NCI-H1048 (cell line): Measurements from ENCODE around the gene CLPSL2.

Experiments
- DNase-seq: peaks from one replicate; lab custom pipeline; 2025; lab: John Stamatoyannopoulos, UW

The CLPSL2 gene

DNA sequence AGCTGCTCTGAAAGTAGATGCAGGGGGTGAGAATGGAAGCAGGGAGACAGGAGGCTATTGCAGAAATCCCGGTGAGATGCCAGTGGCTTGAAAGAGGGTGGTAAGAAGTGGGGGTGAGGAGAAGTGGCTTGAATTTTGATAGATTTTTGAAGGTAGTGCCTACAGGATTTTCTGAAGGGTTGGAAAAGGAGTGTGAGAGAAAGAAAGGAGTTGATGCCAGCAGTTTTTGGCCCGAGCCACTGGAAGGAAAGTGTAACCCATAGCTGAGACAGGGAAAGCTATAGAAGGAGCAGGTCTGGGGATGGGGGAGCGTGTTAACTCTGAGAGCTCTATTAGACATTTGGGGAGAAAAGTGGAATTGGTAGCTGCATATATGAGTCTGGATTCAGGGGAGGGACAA is 29.9 kb upstream of the CLPSL2 start:
- DNase-seq, result no peak

DNA sequence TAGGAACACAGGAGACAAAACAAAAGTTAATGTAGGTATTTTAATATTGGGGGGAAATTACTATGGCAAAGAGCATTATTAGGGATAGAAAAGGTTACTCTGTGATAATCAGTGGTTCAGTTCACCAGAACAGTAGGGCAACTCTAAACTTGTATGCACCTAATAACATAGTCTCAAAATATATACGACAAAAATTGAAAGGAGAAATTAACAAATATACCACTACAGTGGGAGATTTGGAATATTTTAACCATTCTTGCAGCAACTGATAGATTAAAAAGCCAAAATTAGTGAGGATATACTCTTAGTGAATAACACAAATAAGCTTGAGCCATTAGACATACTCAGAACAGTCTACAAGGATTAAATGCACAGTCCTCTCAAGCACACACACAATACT is 28.5 kb upstream of the CLPSL2 start:
- no peak for DNase-seq

DNA sequence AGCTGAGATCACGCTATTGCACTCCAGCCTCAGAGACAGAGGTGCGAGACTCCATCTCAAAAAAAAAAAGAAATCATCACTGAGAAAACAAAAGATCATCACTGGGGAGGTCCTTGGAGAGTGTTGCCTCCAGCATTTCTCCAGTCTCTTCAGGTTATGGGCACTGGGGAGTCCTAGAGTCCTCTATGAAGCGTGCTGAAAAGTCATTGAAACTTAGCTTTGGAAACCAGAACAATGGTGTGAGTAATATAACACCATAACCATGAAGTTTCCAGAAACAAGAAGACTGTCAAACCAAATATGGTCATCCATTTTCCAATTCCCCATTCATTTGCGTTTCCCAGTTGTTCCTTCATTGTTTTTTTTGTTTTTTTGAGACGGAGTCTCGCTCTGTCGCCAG is 25.8 kb upstream of the CLPSL2 start:
- DNase-seq, result no peak

DNA sequence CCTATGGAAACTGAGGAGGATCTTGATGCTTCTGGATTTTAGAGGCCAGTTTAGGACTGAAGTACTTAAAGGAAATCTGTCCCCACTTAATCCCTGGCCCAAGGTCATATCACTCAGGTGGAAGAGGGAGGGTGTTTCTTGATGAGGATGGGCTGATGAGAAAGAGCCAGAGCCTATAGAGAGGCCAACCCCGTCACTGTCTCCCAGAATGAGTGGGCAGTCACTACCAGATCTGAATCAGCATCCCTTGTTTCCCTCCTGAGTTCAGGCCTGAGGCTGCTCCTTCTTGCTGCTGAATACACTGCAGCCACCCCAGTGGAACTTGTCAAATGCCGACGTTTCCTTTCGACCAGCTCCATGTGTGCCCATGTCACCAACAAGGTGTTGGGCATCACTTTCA is 24.8 kb upstream of the CLPSL2 start:
- DNase-seq, result no peak

DNA sequence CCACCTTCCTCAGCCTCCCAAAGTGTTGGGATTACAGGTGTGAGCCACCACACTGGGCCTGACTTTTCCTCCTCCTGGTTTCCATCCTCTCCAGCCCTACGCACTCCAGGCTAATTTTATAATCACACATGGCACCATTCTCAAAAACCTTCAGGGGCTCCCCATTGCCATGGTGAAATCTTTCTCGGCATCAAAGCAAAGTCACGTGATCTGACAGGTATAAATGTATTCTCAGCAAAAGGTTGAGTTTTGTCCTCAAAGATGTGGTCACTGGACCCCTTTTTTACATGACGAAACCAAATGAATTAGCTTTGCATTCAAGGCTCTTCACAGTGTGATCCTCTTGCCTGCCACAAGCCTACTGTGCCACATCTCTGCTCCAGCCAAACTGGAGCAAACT is 24.1 kb upstream of the CLPSL2 start:
- DNase-seq, result no peak

DNA sequence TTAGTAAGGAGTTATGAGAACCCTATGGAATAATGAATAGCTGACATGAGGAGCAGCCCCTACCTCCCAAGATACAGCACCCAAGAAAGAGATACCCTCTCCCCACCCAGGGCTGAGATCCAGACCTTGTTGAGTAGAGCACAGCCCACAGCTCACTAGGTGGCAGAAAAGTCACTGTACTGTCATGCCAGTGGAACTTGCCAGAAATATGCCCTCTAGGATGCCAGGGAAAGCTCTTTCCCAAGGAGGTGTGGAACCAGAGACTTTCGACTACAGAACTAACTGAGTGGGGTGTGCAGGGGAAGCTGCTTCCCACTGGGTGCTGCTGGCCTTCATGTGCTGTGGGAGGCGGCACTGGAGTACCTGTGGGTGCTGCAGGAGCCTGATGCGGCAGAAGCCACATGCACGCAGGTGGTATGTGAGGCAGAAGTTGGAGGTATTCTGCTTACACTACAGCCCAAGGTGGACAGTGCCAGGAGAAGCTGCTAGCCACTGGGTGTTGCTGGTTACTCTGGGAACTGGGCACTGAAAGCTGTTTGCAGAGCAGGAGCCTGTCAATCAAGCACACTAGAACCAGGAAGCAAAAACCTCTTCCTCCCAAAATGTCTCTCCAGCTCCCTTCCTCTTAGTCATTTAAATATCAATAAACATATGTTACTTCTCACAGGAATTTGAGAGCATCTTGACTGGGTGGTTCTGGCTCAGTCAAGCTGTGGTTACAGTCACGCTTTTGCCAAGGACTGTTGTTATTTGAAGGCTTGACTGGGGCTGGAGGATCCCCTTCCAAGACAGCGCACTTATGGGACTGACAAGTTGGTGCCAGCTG is 21.7 kb upstream of the CLPSL2 start:
- no peak for DNase-seq

DNA sequence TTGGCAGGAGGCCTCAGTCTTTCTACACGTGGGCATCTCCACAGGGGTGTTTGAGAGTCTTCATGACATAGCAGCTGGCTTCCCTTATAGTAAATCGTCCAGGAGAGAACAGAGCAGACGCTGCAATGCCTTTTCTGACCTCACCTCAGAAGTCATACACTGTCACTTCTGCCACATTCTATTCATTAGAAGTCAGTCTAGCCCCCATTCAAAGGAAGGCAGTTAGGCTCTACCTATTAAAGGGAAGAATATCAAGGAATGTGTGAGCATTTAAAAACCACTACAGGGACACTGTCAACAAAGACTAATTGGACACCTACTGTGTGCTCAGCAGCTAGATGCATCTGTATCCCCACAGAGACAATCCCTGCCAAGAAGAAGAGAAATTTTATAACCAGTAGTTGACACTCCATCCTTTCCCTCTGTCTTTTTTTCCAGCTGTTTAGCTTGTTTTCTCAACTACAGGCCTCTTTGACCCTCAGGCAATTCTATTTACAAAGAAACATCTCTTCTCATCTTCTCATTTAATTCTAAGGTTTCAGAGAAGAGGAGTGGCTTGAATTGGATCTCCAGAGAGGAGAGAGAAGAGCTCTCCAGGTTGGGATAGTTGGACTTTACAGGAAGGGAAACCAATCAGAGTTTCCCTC is 21.0 kb upstream of the CLPSL2 start:
- DNase-seq, result no peak

DNA sequence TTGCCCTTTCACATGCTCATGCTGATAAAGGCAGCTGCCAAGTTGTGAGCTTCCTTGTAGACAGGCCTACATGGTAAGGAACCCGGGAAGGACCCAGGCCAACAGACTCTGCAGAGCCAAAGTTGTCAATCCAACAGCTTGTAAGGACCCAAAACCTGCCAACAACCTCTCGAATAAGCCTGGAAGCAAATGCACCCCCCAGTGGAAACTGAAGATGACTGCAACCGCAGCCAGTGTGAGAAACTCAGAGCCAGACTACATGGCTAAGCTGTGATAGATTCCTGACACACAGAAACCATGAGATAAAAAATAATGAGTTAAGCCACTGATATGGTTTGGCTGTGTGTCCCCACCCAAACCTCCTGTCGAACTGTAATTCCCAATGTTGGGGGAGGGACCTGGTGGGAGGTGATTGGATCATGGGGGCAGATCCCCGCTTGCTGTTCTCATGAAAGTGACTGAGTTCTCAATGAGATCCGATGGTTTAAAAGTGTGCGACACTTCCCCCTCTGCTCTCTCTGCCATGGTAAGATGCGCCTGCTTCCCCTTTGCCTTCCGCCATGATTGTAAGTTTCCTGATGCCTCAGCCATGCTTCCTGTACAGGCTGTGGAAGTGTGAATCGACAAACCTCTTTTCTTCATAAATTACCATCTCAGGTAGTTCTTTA is 18.8 kb upstream of the CLPSL2 start:
- DNase-seq, result no peak

DNA sequence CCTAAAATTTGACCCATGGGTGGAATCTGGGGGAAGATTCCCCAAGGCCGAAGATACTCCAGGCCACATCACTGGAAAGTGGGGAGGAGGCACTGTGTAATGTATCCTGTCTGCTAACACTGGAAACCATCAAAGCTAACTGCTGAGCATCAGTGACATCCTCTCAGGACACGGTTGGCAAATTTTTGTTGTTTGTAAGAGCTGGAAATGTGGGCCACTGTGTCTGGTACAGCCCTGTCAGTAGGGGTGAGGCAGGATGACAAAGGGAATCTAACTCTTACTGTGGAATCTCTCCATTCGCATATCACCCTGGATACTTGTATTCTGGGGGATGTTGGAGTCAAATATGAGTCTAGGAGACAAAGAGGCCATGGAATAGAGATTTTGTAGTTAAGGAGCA is 17.0 kb upstream of the CLPSL2 start:
- no peak for DNase-seq

DNA sequence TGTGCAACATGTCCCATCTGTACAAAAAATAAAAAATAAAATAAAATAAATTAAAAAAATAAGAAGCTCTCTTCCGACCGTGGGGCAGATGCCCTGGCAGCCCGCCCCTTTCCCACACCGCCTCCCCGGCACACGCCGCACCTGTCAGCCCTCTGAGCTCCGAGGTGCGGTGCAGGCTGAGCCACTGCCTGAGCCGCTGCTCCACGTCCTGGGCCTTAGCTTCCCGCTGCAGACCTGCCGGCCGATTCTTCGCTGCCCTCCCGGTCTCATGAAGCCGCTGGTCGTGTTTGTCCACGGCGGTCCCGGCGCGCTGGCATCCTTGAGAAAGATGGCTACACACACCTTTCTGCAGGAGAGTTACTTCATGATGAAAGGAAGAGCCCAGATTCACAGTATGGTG is 10.7 kb upstream of the CLPSL2 start:
- no peak for DNase-seq

DNA sequence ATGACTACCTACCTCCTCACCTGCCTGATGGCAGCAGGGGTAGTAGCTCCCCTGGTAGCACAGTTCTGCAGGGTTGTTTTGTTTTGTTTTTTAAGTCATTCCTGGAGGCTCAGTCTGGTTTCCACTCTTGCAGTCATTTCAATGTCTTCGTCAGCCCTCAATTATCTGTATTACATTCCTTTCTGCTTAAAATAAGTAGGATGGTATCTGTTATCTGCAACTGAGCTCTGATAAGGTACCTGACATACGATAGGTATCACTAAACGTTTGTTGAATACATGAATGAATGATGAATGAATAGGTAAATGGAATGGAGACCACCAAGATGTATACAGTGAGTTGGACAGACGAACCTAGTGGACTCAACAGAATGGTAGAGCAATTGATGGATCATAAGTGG is 7.2 kb upstream of the CLPSL2 start:
- DNase-seq, result no peak

DNA sequence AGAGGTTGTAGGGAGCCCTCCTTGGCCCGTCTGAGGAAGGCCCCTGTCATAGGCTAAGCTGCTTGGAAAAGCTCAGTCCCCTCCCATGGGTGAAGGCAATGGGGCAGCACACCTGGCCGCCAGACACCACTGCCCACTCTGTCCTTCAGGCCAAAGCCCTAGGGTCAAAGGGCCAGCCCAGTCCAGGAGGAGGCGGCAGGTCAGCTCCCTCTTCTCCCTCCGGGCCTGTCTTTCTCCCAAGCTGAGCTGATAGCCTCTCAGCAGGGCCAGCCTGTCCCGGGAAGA is 5.1 kb upstream of the CLPSL2 start:
- no peak for DNase-seq

DNA sequence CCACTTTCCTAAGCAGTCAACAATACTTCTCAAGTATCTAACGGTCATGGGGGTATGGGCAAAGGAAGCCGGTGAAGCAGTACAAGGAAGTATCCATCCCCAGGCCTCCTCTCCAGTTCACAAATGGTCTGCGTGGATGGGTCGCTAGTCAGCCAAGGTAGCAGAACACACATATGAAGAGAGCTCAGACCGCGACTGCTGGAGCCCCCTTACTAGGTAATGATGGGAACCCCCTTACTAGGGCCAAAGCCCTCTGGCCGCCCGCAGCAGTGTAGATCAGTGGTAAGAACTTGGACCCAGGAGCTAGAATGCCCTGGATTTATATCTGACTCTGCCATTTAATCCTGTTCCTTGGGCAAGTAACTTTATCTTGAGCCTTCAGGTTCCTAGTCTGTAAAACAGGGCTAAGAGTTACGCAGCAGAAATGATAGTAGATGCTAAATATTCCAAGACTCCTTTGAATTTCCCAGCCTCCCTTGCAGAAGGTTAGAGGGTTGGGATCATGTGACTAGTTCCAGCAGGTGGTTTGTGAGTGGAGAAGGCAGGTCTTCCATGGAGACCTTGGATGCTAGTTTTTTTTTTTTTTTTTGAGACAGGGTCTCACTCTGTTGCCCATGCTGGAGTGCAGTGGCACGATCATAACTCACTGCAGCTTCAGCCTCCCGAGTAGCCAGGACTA is 2.1 kb upstream of the CLPSL2 start:
- DNase-seq, result no peak

DNA sequence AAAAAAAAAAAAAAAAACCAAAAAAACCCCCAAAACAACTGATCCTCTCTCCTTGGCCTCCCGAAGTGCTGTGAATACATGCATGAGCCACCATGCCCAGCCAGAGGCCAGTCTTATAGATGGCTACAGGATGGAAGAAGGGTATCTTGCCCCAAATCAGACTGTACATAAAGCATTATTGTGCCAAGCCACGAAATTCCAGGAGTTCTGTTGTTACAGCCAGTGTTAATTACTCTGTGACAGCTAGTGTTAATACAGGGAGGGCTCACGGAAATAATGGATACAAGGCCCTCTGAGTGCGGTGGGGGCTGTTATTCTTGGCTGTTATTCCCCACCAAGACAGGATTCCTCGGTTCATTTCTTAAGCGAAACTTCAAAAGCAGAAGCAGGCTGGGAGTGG is 1.4 kb upstream of the CLPSL2 start:
- no peak for DNase-seq

DNA sequence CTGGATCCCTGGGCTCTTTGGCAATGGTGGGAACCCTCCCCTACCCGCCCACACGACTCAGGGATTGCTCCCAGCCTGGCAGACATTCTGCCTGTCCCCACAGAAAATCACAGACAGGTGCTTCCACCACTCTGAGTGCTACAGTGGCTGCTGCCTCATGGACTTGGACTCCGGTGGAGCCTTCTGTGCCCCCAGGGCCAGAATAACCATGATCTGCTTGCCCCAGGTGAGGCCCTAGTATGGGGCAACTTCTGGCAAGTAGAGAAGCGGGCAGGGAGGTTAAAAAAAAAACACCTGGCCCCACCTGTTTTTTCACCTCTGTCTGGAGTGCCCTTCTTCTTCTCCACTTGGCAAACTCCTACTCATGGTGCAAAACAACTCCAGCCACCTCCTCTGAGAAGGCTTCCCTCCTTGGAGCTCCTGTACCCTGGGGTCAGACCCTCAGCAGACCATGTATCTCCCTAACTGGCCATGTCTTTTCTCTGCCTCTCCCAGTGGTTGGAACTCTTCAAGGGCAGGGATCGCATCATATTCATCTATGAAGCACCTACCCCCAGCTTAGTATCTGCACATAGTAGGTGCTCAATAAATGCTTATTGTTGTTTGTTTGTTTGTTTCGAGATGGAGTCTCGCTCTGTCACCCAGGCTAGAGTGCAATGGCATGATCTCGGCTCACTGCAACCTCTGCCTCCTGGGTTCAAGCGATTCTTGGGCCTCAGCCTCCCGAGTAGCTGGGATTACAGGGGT is 1.1 kb downstream of the CLPSL2 start:
- no peak for DNase-seq

DNA sequence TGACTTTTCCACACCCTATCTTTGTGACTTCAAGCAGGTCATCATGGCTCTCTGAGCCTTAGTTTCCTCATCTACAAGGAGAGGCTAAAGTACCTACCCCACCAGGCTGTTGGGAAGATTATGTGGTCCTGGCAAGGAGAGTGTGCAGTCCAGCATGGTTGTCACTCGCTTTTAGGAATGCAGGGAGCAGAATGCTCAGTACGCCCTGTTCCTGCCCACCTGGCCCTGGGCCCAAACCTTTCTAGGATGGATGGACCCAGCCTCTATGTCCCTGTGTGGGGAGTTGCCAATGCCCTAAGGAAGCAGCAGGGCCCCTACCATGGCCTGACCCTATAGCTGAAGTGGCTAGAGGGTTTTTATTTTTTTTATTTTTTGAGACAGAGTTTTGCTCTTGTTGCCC is 2.0 kb downstream of the CLPSL2 start:
- DNase-seq, result no peak

DNA sequence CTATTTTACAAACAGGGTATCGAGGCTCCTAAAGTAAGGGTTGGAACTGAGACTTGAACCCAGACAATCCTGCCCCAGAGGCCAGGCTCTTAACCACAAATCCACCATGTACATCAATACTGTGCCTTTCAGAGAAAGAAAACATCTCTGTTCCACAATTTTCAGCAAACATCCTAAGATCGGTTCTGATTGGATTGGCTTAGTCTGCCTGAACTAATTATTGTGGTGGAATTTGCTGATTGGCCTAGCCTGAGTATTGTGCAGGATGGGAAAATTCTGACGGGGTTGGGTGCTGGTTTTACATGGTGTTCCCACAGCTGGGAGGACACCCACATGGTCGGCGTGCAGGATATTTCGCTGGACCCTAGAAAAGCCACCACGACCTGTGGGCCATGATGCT is 4.3 kb downstream of the CLPSL2 start, which contains the start of gene CLPSL1:
Gene CLPSL1 (plus strand): TSS at position 301 of the 400 bp plus-strand sequence. CDS start 92 bp downstream, at position 393.
- DNase-seq, result no peak

DNA sequence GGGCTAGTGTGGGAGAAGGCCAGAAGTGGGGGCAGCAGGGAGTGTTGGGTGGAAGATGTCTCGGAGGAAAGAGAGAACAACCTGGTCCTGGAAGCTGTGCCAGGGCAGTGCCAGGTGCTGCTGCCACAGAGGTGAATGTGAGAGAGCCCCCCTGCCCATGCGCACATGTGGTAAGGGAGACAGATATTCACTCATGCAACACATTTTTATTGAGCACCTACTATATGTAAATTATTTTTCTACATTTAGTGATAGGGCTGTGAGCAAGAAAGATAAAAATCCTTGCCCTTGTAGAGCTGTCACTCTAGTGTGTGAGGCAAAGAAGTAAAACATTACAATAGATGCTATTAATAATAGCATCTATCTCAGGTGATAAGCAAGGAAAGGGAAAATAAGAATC is 4.9 kb downstream of the CLPSL2 start:
- no peak for DNase-seq

DNA sequence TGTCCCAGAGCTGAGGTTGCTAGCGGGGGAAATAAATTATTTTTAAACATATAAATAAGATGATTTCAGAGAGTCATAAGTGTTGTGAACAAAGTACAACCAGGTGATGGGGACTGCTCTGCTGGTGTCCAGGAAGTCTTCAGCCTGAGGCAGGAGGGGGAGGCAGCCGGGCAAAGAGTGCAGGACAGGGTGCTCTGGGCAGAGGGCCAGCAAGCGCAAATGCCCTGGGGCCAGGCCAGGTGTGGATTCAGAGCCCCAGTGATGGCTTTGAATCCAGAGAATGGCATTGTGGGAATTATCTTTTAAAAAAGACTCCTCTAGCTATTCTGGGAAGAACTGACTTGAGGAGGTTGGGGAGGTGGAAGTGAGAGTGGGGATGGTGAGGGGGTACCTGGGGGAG is 6.0 kb downstream of the CLPSL2 start:
- DNase-seq, result no peak

DNA sequence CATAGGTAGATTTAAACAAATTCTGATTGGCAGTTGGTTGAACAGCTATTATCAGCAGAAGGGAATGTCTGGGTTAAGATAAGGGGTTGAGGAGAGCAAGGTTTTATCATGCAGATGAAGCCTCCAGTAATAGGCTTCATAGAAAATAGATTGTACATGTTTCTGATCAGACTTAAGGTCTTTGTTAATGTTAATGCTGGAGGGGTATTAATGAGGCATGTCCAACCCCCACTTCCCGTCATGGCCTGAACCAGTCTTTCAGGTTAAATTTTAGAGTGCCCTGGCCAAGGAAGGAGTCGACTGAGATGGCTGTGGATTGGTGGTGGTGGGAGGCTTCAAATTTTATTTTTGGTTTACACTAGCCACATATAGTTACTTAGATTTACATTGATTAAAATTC is 7.8 kb downstream of the CLPSL2 start:
- no peak for DNase-seq

DNA sequence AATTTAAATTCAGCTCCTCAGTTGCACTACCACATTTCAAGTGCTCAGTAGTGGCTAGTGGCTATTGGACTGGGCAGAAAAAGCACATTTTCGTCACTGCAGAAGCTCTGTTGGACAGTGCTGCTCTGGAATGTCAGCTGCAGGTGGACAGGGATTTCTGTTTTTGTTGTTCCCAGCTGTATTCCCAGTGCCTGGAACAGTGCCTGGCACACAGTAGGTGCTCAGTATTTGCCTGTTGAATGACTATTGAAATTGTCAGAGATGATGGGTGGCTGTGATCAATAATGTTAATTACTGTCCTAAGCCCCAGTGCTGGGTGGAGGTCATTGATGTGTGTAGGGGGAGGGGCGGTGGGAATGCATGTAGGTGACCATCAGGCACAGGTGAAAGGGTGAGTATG is 9.9 kb downstream of the CLPSL2 start:
- no peak for DNase-seq

DNA sequence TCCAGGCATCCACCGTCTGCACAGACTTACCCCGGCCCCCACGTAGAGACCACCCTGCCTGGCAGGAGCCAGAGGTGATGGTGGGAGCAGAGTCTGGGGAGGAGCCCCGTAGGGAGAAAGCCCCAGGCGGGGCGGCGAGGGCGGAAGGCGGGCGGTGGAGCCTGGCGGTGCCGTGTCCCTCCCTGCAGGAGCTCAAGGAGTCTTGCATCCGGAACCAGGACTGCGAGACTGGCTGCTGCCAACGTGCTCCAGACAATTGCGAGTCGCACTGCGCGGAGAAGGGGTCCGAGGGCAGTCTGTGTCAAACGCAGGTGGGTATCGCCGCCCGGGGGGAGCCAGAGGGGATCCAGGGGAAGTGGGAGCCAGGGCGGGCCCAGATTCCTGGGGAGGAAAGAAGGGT is 10.4 kb downstream of the CLPSL2 start:
- DNase-seq, result no peak
